CD14-positive monocyte (primary cell): ENCODE results near the gene AQP11. TPM values are rescaled to one million over a fixed set of nuclear protein-coding genes. Genes with fewer than 3 reads are reported as not detected.

Experiments used
- DNase-seq, 3 donors: peaks; one replicate each; pipeline ENCODE4 v3.0.0-alpha.2; 2011 to 2022
- H2AFZ ChIP-seq: 2 replicates; pipeline ENCODE4 v1.6.0; 2012; ENCODE audit warnings: mild to moderate bottlenecking, low read depth, low read length, inconsistent platforms; ENCODE audit not compliant: insufficient read depth, poor library complexity, severe bottlenecking
- H3K27ac ChIP-seq, 2 donors: 1 replicate in 1 of 2; 2 replicates in 1 of 2; pipeline ENCODE4 v1.5.1; 2012 to 2013; ENCODE audit warnings: low read length in 2 of 2, control low read depth in 1 of 2, inconsistent platforms in 1 of 2, low read depth in 1 of 2, mild to moderate bottlenecking in 1 of 2
- H3K27me3 ChIP-seq, 2 donors: one replicate each; pipeline versions ENCODE4 v1.6.0 to v1.6.1; 2011 to 2013; ENCODE audit warnings: low read length in 2 of 2; ENCODE audit not compliant: control insufficient read depth in 2 of 2, insufficient read depth in 2 of 2
- H3K36me3 ChIP-seq, 2 donors: replicated peaks in 1 of 2; 1 replicate in 1 of 2; 2 replicates in 1 of 2; pipeline versions ENCODE4 v1.5.1 to v1.6.1; 2012 to 2013; ENCODE audit warnings: low read length in 2 of 2, control low read depth in 1 of 2, inconsistent platforms in 1 of 2, mild to moderate bottlenecking in 1 of 2; ENCODE audit not compliant: insufficient read depth in 2 of 2, control insufficient read depth in 1 of 2
- H3K4me1 ChIP-seq, 2 donors: 1 replicate in 1 of 2; 2 replicates in 1 of 2; pipeline versions ENCODE4 v1.5.1 to v1.6.1; 2012 to 2013; ENCODE audit warnings: low read length in 2 of 2, control low read depth in 1 of 2, inconsistent platforms in 1 of 2, mild to moderate bottlenecking in 1 of 2, moderate library complexity in 1 of 2; ENCODE audit not compliant: insufficient read depth in 2 of 2, control insufficient read depth in 1 of 2
- H3K4me2 ChIP-seq: replicated peaks from 2 replicates; pipeline ENCODE3; 2012; ENCODE audit warnings: low read length, moderate library complexity, mild to moderate bottlenecking; ENCODE audit not compliant: poor library complexity, severe bottlenecking; ENCODE audit errors: extremely low read depth
- H3K4me3 ChIP-seq, 3 experiments: fragments of 200-600 bp in 1 of 3; sonication (generic) in 1 of 3; replicated peaks in 1 of 3; 1 replicate in 2 of 3; 2 replicates in 1 of 3; pipeline ENCODE4 v1.5.1; 2011 to 2013; ENCODE audit warnings: low read length in 3 of 3, mild to moderate bottlenecking in 3 of 3, control low read depth in 2 of 3, low read depth in 2 of 3, inconsistent platforms in 1 of 3, moderate library complexity in 1 of 3
- H3K79me2 ChIP-seq: 2 replicates; pipeline ENCODE4 v1.6.0; 2012; ENCODE audit warnings: mild to moderate bottlenecking, control low read depth, inconsistent platforms, low read length, moderate library complexity; ENCODE audit not compliant: insufficient read depth
- H3K9ac ChIP-seq: 2 replicates; pipeline ENCODE4 v1.6.0; 2017; ENCODE audit warnings: low read length, mild to moderate bottlenecking; ENCODE audit not compliant: insufficient read depth, poor library complexity, severe bottlenecking
- H3K9me3 ChIP-seq, 2 donors: replicated peaks in 1 of 2; 1 replicate in 1 of 2; 2 replicates in 1 of 2; pipeline versions ENCODE4 v1.5.1 to v1.6.1; 2012 to 2013; ENCODE audit warnings: low read length in 2 of 2, control low read depth in 1 of 2; ENCODE audit not compliant: control insufficient read depth in 1 of 2, insufficient read depth in 1 of 2
- H4K20me1 ChIP-seq: 2 replicates; pipeline ENCODE4 v1.6.0; 2012; ENCODE audit warnings: mild to moderate bottlenecking, low read length, control low read depth, moderate library complexity; ENCODE audit not compliant: insufficient read depth
- H3K27ac Mint-ChIP-seq, 7 donors: one replicate each; pipeline ENCODE4 v1.8.0; 2020; ENCODE audit warnings: mild to moderate bottlenecking in 7 of 7, mixed read lengths in 7 of 7, moderate library complexity in 6 of 7, inconsistent platforms in 2 of 7
- H3K27me3 Mint-ChIP-seq, 3 donors: one replicate each; pipeline ENCODE4 v1.8.0; 2021 to 2022; ENCODE audit warnings: low read depth in 3 of 3, mild to moderate bottlenecking in 3 of 3, mixed read lengths in 3 of 3, moderate library complexity in 3 of 3, inconsistent platforms in 1 of 3
- H3K36me3 Mint-ChIP-seq, 2 donors: one replicate each; pipeline ENCODE4 v1.8.0; 2020; ENCODE audit warnings: mixed read lengths in 2 of 2, inconsistent platforms in 1 of 2, mild to moderate bottlenecking in 1 of 2
- H3K4me1 Mint-ChIP-seq: one replicate; pipeline ENCODE4 v1.8.0; 2020; ENCODE audit warnings: mild to moderate bottlenecking, mixed read lengths
- H3K4me3 Mint-ChIP-seq, 2 donors: one replicate each; pipeline ENCODE4 v1.8.0; 2020; ENCODE audit warnings: mild to moderate bottlenecking in 2 of 2, mixed read lengths in 2 of 2, moderate library complexity in 1 of 2
- H3K9me3 Mint-ChIP-seq, 7 donors: one replicate each; pipeline ENCODE4 v1.8.0; 2020 to 2022; ENCODE audit warnings: mixed read lengths in 7 of 7, mild to moderate bottlenecking in 6 of 7, moderate library complexity in 6 of 7, inconsistent platforms in 2 of 7
- WGBS: methylation state at CpG from one replicate; pipeline ENCODE4 v1.1.5; 2013; ENCODE audit warnings: missing lambda C conversion rate; ENCODE audit not compliant: insufficient coverage; 5-methylcytosine and 5-hydroxymethylcytosine counted together
- intact Hi-C, 2 donors: fragments of 100-400 bp; cut with micrococcal nuclease; formaldehyde crosslinking; loops; one replicate each; pipeline versions ENCODE4 v1.15.0 to v1.15.1; 2023
- polyA plus RNA-seq, 3 donors: library from polyadenylated mRNA; depleted of rRNA in 1 of 3; unstranded in 2 of 3; stranded (reverse) in 1 of 3; fragments of 300-500 nt in 2 of 3; fragments of >200 nt in 1 of 3; fragmentation: Illumina TruSeq in 2 of 3; gene quantifications; 1 replicate in 2 of 3; 2 replicates in 1 of 3; pipeline ENCODE4 v1.2.3, GENCODE V29; 2012 to 2021
- TF ChIP-seq, protein P1 (sequence below): fragments of 200-600 bp; IDR thresholded peaks from one replicate; pipeline ENCODE4 v1.8.0; 2022; ENCODE audit warnings: antibody characterized with exemption, mild to moderate bottlenecking

The AQP11 gene
- polyA plus RNA-seq, 3 donors: 0.16 to 0.18 TPM; not detected in 1

DNA sequence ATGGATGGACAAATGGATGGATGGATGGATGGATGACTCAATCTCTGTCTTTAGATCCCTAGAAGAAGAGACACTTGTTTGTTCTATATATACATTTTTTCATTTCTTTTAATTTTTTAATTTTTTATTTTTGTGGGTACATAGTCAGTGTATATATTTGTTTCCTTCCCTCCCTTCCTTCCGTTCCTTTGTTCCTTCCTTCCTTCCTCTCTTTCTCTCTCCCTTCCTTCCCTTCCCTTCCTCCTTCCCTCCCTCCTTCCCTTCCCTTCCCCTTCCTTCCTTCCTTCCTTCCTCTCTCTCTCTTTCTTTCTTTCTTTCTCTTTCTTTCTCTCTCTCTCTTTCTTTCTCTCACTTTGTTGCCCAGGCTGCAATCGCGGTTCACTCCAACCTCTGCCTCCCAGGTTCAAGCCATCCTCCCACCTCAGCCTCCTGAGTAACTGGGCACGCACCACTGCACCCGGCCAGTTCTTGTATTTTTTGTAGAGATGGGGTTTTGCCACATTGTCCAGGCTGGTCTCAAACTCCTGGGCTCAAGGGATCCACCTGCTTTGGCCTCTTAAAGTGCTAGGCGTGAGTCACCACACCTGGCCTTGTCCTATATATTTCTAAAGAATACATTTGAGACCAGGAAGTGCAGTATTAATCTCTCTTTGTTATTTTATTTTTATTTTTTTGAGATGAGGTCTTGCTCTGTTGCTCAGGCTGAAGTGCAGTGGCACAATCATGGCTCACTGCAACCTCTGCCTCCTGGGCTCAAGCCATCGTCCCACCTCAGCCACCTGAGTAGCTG is 42.5 kb upstream of the AQP11 start:
- Histone ChIP-seq H3K27ac (no peak overlapping the region), H4K20me1 (no peaks in the 10 kb centered on the region), H3K4me3 (no peak overlapping the region), H3K79me2 (no peaks in the 10 kb centered on the region), H3K4me1 (no peaks in the 10 kb centered on the region), H3K36me3 (no peaks in the 10 kb centered on the region), H3K9ac (no peak overlapping the region), H3K9me3 (no peaks in the 10 kb centered on the region), H2AFZ (peak overlapping the region; percentile 19), H3K4me2 (no peak overlapping the region), H3K27me3 (no peaks in the 10 kb centered on the region)
- DNase-seq: no peak
- no peak overlapping the region for H3K27ac Mint-ChIP-seq
- TF ChIP-seq, protein P1, sequence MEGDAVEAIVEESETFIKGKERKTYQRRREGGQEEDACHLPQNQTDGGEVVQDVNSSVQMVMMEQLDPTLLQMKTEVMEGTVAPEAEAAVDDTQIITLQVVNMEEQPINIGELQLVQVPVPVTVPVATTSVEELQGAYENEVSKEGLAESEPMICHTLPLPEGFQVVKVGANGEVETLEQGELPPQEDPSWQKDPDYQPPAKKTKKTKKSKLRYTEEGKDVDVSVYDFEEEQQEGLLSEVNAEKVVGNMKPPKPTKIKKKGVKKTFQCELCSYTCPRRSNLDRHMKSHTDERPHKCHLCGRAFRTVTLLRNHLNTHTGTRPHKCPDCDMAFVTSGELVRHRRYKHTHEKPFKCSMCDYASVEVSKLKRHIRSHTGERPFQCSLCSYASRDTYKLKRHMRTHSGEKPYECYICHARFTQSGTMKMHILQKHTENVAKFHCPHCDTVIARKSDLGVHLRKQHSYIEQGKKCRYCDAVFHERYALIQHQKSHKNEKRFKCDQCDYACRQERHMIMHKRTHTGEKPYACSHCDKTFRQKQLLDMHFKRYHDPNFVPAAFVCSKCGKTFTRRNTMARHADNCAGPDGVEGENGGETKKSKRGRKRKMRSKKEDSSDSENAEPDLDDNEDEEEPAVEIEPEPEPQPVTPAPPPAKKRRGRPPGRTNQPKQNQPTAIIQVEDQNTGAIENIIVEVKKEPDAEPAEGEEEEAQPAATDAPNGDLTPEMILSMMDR: no peak
- H3K4me3 Mint-ChIP-seq: no peak overlapping the region
- peaks cover 0 to 1% (median 0%) of the 10 kb centered on the region in 3 donors for H3K27me3 Mint-ChIP-seq
- H3K9me3 Mint-ChIP-seq: peaks cover 0 to 9% (median 3%) of the 10 kb centered on the region in 7 donors
- intact Hi-C loops: loop anchor here (5.0 to 10.0 kb wide), 2 partner anchors 142 to 165 kb away; no protein-coding TSS in a partner anchor
- no peaks in the 10 kb centered on the region for H3K36me3 Mint-ChIP-seq
- 75% methylated on average over 2 of the region's 7 CpGs for WGBS
- H3K4me1 Mint-ChIP-seq: peaks cover 11% of the 10 kb centered on the region

DNA sequence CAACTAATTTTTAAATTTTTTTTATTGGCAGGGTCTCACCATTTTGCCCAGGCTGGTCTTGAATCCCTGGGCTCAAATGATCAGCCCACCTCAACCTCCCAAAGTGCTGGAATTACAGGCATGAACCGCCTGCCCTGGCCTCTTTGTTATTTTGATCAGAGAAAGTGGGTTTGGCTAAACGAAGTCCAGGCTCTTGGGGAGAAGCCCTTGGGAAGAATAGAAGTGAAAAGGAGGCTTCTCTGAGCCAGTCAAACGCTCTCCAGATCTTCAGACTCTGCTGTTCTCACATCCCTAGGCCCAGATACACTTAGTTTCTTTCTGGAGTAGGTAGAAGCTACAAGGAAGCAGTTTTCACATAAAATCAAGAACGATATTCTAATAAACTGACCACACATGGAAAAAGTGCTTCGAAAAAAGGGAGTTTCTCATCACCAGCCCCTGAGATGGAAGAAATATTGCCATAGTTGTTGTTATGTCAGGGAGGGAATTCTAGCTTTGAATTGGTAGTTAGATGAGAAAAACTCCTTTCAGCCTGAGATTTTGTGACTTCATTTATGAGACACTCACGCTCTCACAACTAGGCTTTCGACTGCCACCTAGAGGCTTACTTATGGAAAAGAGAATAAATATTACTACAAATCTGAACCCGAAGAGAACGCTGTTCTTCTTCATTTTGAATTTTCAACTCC is 41.7 kb upstream of the AQP11 start:
- peaks cover 11% of the 10 kb centered on the region for H3K4me1 Mint-ChIP-seq
- H3K4me2 ChIP-seq: no peak overlapping the region
- H3K4me1 ChIP-seq: no peaks in the 10 kb centered on the region
- peak; percentile 43 to 64 (median 58) for DNase-seq
- H3K36me3 ChIP-seq: no peaks in the 10 kb centered on the region
- intact Hi-C loops: loop anchor here (5.0 to 10.0 kb wide), 2 partner anchors 143 to 166 kb away; no protein-coding TSS in a partner anchor
- H3K27me3 ChIP-seq: no peaks in the 10 kb centered on the region
- peak overlapping the region; percentile 39 for H2AFZ ChIP-seq
- H3K27me3 Mint-ChIP-seq: peaks cover 0 to 1% (median 0%) of the 10 kb centered on the region in 3 donors
- no peaks in the 10 kb centered on the region for H3K9me3 ChIP-seq
- peak overlapping the region in 1 of 2 donors; percentile 59 for H3K4me3 Mint-ChIP-seq
- H3K4me3 ChIP-seq: no peak overlapping the region
- H3K9me3 Mint-ChIP-seq: peaks cover 0 to 9% (median 3%) of the 10 kb centered on the region in 7 donors
- TF ChIP-seq, protein P1: peak; percentile 70
- no peak overlapping the region for H3K9ac ChIP-seq
- H3K27ac Mint-ChIP-seq: no peak overlapping the region
- H4K20me1 ChIP-seq: no peaks in the 10 kb centered on the region
- H3K79me2 ChIP-seq: no peaks in the 10 kb centered on the region
- no peaks in the 10 kb centered on the region for H3K36me3 Mint-ChIP-seq
- H3K27ac ChIP-seq: no peak overlapping the region
- WGBS: no CpG with 5 or more reads among the region's 9 CpGs
